GM12873 (cell line): Measurements from ENCODE around the gene MPND.

Experiments used
- CTCF ChIP-seq: IDR thresholded peaks from 2 replicates; pipeline ENCODE4 v1.5.1; 2012; ENCODE audit warnings: low read depth, mild to moderate bottlenecking, moderate library complexity, low read length, control low read depth; ENCODE audit not compliant: insufficient read depth; ENCODE audit errors: missing control alignments

Gene MPND

GRCh38 chr19:4343370-4344307, at the start of gene MPND:
Gene MPND (plus strand): TSS chr19:4343562. CDS start chr19:4343594, 32 bp downstream.
- no peak for TF ChIP-seq CTCF

GRCh38 chr19:4294389-4294788, 49.0 kb upstream of the MPND start:
- no peak for TF ChIP-seq CTCF

GRCh38 chr19:4295972-4296771, 47.2 kb upstream of the MPND start:
- no peak for TF ChIP-seq CTCF

- TF ChIP-seq CTCF: no peak
Observed at GRCh38 chr19:4297901-4298809, 45.2 kb upstream of the MPND start.

GRCh38 chr19:4298810-4299550, 44.4 kb upstream of the MPND start:
- no peak for TF ChIP-seq CTCF

- TF ChIP-seq CTCF: no peak
Observed at GRCh38 chr19:4300589-4300988, 42.8 kb upstream of the MPND start.
